HG03066 (cell line): ENCODE measurements around the gene DNAAF2.
"Not testable (repeated sequence)": the region's sequence is repeated elsewhere in the genome, so short reads cannot be mapped to it uniquely, and the experiment has no call there.

Experiments
- ATAC-seq: cut with Tn5 transposase; IDR thresholded peaks from one replicate; pipeline ENCODE4 v1.9.1; 2021; ENCODE audit warnings: low read depth; ENCODE audit not compliant: unreplicated experiment

DNAAF2 gene

DNA sequence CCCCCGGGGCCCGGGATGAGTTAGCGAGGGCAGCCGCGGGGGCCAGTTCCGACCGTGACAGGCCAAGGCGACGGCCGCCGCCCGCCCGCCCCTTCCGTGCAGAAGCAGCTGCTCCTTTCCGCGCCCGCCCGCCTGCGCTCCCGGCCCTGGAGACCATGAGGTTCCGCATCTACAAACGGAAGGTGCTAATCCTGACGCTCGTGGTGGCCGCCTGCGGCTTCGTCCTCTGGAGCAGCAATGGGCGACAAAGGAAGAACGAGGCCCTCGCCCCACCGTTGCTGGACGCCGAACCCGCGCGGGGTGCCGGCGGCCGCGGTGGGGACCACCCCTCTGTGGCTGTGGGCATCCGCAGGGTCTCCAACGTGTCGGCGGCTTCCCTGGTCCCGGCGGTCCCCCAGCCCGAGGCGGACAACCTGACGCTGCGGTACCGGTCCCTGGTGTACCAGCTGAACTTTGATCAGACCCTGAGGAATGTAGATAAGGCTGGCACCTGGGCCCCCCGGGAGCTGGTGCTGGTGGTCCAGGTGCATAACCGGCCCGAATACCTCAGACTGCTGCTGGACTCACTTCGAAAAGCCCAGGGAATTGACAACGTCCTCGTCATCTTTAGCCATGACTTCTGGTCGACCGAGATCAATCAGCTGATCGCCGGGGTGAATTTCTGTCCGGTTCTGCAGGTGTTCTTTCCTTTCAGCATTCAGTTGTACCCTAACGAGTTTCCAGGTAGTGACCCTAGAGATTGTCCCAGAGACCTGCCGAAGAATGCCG is 13.7 kb downstream of the DNAAF2 start:
- peak; percentile 33 for ATAC-seq

DNA sequence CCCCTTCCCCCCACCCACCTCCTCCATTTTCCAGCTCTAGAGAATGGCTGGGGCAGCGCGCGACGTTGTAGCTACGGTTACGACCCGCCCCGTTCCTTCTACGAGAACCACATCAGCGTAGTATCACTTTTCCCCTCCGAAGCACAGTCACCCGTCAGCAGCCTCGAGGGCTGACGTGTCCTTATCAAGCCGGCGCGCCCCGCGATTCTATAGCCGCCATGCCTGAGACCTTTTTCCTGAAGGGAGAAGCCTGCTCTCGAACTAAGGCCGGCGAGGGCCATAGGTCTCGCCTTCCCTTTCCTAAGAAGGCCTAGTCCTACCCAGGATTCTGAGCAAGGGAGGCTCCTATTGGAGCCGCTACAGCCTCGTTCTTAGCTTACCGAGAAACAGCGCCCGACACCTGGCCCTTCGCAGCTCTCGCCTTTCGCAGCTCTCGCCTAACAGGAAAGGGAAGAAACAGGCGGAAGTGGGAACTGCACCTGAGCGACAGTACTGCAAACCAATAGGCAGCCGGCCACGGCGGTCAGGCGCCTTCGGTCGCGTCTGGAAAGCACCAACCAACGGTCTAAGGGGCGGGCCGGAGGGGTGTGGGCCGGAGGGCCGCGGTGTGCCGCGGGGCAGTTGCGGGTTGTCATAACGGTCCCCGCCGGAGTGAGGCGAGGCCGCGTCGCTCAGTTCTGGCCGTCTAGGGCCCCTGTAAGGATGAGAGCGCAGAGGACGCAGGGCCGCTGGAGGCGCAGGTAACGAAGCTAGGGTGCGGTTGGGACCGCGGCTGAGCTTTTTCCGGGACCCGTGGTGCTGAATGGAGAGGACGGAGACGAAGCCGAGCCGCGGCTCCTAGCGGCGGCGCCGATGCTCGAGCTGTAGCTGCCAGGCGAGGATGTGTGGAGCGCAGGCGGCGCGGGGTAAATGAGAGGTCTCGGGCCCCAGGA is 14.6 kb downstream of the DNAAF2 start, which contains the start of the genes MGAT2 and RPL36AL:
Gene MGAT2, plus strand, starts transcription at position 618 of the 932 bp plus-strand sequence. CDS start 470 bp downstream, outside the sequence.
Gene RPL36AL, minus strand, starts transcription at position 445 of the 932 bp plus-strand sequence. CDS start 1,522 bp downstream, outside the sequence.
- ATAC-seq: peak; percentile 95

DNA sequence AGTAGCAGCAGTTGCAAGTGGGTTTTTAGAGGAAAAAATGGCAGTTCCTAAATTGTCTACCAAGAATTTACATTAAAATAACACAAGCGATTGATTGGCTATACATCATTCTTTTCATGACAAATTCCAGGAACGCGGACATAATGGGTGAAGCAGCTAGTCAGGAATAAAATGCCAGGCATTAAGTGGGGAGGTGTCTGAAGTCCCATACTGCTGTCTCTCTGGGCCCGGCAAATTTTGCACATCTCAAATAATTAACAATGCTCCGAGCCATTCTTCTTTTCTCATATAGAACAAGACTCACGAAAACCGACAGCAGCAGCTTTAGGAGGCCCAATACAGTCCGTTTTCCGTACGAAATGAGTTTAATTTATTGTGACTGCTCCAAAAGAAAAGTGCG is 15.3 kb downstream of the DNAAF2 start:
- ATAC-seq: no peak

DNA sequence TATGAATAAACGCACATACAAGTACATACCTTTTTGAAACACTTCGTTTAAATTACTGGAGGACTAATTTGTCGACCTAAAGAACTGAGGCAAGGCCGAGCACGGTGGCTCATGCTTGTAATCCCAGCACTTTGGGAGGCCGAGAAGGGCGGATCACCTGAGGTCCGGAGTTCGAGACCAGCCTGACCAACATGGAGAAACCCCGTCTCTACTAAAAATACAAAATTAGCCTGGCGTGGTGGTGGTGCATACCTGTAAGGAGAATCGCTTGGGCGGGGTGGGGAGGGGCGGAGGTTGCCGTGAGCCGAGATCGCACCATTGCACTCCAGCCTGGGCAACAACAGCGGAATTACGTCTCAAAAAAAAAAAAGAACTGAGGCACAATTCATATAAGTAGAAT is 15.8 kb downstream of the DNAAF2 start:
- not testable (repeated sequence) for ATAC-seq

DNA sequence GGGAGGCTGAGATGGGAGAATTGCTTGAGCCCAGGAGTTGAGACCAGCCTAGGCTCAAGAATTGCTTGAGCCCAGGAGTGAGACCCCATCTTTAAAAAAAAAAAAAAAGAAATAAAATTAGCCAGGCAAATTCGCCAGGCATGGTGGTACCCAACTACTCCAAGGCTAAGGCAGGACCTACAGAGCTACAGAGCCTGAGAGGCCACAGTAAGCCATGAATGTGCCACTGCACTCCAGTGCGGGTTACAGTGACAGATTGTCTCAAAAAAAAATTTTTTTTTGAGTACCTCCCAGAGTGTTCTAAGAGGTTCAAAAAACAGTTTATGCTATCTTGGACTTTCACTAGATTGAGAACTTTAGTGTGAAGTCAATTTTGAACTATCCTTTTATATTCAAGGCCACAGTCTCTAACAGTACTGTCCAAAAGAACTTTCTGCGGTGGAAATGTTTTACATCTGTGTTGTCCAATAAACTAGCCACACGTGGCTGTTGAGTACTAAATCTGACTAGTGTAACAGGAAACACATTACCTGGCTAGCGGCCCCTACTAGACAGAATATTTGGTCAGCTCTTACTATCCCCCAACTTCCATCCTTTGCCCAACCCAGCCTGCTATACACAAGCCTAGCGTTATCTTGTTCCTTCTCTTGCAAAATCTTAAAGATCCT is 17.1 kb downstream of the DNAAF2 start:
- ATAC-seq: no peak

DNA sequence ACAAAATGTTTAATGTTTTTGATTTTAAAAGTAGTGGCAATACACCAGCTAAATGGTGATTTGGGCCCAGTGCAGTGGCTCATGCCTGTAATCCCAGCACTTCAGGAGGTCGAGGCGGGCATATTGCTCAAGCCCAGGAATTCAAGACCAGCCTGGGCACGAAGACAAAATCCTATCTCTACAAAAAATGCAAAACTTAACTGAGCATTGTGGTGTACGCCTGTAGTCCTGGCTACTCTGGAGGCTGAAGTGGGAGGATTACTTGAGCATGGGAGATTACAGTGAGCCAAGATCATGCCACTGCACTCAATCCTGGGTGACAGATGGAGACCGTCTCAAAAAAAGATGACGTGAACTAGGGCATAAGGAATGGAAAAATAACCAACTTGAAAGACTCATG is 19.3 kb downstream of the DNAAF2 start:
- ATAC-seq: no peak

DNA sequence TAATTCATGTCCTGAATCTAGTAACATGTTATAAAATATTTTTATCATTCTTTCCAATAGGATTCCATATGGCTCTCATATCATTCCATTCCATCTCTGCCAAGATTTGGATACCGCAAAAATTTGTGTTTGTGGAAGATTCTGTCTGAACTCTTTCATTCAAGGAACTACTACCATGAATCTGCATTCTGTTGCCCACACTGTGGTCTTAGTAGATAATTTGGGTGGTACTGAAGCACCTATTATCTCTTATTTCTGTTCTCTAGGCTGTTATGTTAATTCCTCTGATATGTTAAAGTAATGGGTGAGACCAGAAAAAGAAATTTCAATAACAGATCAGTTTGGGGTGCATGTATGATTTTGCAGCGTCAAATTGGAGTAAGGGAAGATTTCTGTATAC is 20.8 kb downstream of the DNAAF2 start:
- ATAC-seq: no peak

DNA sequence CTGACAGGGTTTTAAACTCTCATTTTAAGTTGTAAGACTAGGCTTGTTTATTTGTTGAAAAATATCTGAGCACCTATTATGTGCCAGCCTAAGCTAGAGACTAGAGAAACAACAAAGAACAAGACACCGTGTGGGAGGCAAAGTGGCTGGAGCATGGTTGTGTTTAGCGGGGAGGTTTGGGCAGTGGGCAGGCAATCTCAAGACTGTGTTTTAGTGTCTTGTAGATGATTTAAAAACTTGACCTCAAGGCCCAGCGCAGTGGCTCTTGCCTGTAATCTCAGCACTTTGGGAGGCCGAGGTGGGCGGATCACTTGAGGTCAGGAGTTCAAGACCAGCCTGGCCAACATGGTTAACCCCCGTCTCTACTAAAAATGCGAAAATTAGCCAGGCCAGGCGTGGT is 22.4 kb downstream of the DNAAF2 start:
- ATAC-seq: no peak

DNA sequence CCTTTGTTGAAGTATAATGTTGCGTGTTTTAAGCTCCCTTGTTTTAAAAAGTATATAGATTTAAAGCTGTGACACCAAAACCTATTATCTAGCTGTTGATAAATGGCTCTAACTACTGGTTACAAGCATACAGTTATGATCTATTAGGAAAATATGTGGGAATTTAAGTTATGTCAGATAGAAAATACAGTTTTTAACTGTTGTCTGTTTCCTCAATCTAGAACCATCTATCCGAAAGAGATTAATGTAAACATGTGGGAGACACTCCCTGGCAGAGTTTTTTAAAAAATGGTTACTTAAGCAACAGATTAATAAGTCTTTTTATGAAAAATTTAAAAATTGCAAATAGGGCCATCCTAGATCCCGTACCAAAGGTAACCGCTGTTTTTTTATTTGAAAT is 22.8 kb downstream of the DNAAF2 start:
- no peak for ATAC-seq

DNA sequence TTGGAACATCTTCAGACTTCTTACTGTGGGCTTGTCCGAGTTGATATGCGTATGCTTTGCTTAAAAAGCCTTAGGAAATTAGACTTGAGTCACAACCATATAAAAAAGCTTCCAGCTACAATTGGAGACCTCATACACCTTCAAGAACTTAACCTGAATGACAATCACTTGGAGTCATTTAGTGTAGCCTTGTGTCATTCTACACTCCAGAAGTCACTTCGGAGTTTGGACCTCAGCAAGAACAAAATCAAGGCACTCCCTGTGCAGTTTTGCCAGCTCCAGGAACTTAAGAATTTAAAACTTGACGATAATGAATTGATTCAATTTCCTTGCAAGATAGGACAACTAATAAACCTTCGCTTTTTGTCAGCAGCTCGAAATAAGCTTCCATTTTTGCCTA is 27.5 kb downstream of the DNAAF2 start:
- no peak for ATAC-seq

DNA sequence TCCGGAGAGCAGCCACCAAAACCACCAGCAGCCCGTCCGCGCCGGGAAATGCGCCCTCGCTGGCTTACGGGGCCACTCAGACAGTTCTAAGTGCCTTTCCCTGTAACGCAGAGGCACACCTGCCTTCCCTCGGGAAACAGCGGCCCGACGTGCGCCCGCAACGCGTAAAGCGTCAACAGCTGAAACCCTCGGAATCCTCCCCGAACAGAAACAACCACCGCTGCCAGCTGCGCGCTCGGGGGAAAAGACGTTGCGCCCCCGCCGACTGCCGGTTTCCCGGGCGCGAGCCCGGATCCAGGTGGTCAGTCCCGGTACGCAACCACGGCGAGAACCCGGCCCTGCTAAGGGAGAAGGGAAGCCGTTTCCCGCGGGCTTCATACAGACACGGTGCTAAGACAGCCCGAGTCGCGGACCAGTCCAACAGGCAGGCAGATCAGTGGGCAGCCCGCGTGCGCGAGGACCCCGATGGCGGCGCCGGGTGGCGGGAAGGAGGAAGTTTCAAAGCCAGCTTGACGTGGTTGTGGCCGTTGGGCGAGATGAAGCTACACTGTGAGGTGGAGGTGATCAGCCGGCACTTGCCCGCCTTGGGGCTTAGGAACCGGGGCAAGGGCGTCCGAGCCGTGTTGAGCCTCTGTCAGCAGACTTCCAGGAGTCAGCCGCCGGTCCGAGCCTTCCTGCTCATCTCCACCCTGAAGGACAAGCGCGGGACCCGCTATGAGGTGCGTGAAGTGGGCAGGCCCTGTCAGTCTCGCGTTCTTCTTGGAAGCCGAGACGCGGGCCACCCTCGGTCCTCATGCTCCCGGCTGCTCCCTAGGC is 36.4 kb downstream of the DNAAF2 start, which contains the start of gene LRR1:
Gene LRR1, plus strand, starts transcription at position 456 of the 816 bp plus-strand sequence. Its CDS starts 81 bp downstream, at position 537.
- ATAC-seq: peak; percentile 46

DNA sequence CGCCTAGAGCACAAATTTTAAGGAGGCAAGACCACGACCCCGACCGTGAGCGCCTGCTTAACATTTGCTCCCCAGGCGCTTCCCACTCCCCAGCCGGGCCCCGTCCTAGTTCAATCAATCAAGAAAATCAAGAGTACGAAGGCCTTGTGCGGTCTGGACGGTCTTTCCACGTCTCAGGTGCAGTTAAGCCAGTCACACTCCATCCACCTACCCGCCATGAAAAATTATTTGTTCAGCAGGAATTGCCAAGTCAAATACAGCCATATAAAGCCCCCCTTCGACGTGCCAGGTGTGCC is 36.9 kb downstream of the DNAAF2 start:
- peak; percentile 1 for ATAC-seq

DNA sequence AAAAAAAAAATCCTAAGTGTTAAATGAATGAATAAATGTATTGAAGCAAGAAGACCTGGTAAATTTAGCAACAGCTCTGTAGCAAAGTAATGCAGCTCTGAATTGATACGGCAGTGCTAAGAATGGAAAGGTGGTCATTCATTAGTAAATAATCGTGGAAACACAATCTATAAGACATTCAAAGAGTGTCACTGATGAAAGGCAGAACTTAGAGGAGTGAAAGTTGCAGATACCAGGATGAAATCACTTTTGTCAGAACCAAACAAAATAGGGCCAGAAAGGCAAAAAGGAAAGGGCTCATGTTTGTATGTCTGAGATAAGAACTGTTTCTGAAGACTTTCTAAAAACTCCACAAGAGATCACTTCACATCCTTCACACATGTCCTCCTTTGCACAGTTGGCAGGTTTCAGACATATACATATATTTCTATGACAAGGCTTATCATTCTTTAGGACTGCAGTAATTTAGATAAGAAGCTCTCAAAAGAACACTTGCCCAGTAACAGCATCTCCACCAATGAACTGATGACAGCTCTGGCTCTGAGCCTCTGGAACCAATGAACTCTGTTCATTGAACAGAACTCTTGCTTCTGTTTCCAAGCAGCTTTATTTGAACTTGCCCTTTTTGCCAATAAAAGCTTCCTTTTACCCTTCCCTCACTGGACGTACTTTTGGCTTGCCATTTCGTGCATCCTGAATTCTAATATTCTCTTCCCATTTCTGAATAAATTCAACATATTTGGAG is 40.5 kb downstream of the DNAAF2 start:
- no peak for ATAC-seq

DNA sequence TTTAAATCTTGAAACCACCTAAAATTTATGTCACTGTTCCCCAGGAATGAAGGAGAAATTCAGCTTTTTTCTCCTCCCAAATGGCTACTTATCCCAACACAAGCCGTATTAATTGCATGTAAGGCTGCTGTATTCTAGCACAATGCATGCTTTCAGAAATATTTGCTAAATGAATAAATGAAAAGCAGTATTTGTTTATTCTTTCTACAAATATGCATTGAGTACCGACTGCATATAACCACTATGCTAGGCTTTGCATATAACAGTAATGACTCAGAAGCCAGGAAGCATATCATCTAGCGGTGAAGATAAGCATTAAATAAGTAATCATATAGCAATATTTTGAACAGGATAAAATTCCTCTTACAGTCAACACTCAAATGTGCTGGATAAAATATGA is 42.0 kb downstream of the DNAAF2 start:
- ATAC-seq: no peak

DNA sequence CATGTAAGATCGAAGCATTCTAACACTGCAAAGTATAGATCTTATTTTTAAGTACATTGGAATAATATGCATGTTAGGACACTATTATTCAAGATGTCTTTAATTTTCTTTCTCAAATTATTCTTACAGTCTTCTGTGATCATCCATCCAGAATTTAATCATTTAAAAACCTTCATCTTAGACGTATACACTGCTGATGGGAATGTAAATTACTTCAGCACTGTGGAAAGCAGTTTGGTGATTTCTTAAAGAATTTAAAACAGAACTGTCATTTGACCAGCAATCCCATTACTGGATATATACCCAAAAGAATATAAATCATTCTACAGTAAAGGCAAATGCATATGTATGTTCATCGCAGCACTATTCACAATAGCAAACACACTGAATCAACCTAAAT is 45.7 kb downstream of the DNAAF2 start:
- ATAC-seq: no peak

DNA sequence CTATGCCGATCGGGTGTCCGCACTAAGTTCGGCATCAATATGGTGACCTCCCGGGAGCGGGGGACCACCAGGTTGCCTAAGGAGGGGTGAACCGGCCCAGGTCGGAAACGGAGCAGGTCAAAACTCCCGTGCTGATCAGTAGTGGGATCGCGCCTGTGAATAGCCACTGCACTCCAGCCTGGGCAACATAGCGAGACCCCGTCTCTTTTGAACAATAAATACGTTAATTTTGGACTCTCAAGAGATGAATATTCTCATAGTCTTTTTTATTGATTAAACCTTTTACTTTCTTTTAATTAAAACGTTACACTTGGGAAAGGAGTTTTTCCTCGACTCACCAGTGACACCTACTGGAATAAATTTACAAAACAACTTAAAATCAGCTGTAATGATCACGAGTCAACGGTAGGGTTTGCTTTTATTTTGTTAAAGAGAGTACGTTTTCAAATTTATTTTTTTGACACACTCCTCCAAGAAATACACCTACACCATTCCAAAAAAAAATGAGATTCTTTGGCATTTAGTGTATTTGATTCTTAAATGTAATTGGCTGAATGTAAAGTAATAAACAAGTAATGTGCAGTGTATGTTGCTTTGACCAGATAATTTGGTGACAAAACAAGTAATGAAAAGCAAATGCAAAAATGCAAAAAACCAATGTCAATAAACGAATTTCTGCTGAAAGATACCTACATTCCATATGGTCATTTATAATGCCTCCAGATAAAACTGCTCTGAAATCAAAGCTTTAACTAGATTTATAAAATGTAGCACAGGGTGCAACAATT is 48.2 kb downstream of the DNAAF2 start:
- ATAC-seq: peak; percentile 36

DNA sequence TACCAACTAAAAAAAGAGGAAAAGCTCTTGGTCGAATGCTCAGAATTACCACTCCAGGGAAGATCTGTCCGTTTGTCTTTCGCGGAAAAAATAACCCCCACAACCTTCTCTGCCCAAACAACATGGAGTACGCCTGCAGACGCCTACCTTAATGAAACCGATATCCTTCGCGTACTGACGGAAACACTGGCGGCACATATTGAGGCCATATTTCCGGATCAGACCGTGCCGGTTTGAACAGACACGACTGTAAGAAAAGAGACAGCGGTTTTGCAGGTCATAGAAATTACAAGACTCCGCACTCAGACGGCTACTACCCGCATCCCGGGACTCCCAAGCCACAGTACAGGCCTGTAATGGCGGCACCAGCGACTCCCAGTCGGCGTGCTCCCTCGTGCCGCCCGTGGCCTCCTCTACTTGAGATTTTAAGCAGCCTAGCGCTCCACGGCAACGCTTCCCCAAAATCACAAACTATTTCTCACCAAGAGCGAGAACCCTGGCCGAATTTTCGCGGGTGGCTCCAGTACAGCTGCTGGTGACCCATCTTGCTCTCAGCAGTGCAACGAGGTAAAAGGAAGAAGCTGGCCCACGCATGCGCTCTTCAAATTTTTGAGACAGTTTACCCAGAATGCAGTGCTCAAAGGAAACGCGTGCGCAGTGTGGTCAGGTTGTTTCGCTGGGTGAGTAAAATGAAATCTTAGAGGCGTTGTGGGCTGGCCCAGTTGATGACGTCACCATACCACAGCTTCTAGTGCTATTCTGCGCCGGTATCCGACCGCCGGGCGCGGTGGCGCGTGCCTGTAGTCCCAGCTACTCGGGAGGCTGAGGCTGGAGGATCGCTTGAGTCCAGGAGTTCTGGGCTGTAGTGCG is 49.0 kb downstream of the DNAAF2 start, which contains the start of gene RPS29:
Gene RPS29, minus strand, starts transcription at position 578 of the 870 bp plus-strand sequence. Its CDS starts 34 bp downstream, at position 544.
- peak; percentile 88 for ATAC-seq
